GM12878 (cell line): ENCODE data around the gene MAML2. TPM values are rescaled to one million over a fixed set of nuclear protein-coding genes. Genes with fewer than 3 reads are reported as not detected.

Experiments
- ATAC-seq: fragments of 200-7000 bp; cut with Tn5 transposase; 3 replicates; pipeline ENCODE4 v1.9.1; 2020; ENCODE audit warnings: mild to moderate bottlenecking, moderate library complexity
- BruUV-seq: library from RNA; stranded (reverse); fragments of 400-500 nt; replicated peaks from 2 replicates; lab custom pipeline; 2021; lab: Mats Ljungman, UMichigan
- CTCF ChIA-PET: fragments of 300-600 bp; sonication (Branson Sonifier 250); formaldehyde crosslinking; extraction: SDS; loops from one replicate; lab custom pipeline; 2021; ENCODE audit warnings: inconsistent platforms; lab: Yijun Ruan, JAX
- POLR2A ChIA-PET: fragments of 350-600 bp; formaldehyde crosslinking; extraction: SDS; loops from one replicate; lab custom pipeline; 2021; ENCODE audit warnings: inconsistent platforms; lab: Charles Lee
- RAD21 ChIA-PET: fragments of 300-600 bp; sonication (Branson Sonifier 250); formaldehyde crosslinking; loops from one replicate; lab custom pipeline; 2023; ENCODE audit warnings: antibody characterized with exemption; ENCODE audit not compliant: unreplicated experiment; lab: Charles Lee
- SMC1A ChIA-PET: fragments of 300-600 bp; sonication (Branson Sonifier 250); formaldehyde crosslinking; loops from one replicate; lab custom pipeline; 2023; ENCODE audit not compliant: unreplicated experiment, uncharacterized antibody; lab: Charles Lee
- DNase-seq: peaks from one replicate; pipeline ENCODE4 v3.0.0-alpha.2; 2011; ENCODE audit warnings: low read depth, low spot score
- FAIRE-seq: peaks from 3 replicates; lab custom pipeline; 2011; peaks lifted over from hg19 to GRCh38; lab: Jason Lieb, UNC
- H2AFZ ChIP-seq: 2 replicates; pipeline ENCODE4 v1.6.0; 2011; ENCODE audit warnings: low read depth, low read length, control low read depth; ENCODE audit not compliant: control insufficient read depth
- H3K27ac ChIP-seq: 2 replicates; pipeline ENCODE4 v1.5.1; 2011; ENCODE audit warnings: control low read depth; ENCODE audit not compliant: control insufficient read depth, insufficient read depth
- H3K27me3 ChIP-seq, 2 experiments: replicated peaks in 1 of 2; 2 replicates each; pipeline versions ENCODE4 v1.6.0 to v1.6.1; 2011; ENCODE audit warnings: low read length in 1 of 2; ENCODE audit not compliant: control insufficient read depth in 2 of 2, insufficient read depth in 2 of 2
- H3K36me3 ChIP-seq, 2 experiments: 2 replicates each; pipeline ENCODE4 v1.5.1; 2011; ENCODE audit warnings: low read length in 1 of 2; ENCODE audit not compliant: control insufficient read depth in 2 of 2, insufficient read depth in 2 of 2
- H3K4me1 ChIP-seq: 2 replicates; pipeline ENCODE4 v1.6.1; 2011; ENCODE audit warnings: mild to moderate bottlenecking, low read length, moderate library complexity, mixed read lengths; ENCODE audit not compliant: control insufficient read depth, insufficient read depth
- H3K4me2 ChIP-seq: 2 replicates; pipeline ENCODE4 v1.6.0; 2011; ENCODE audit warnings: control low read depth; ENCODE audit not compliant: control insufficient read depth, insufficient read depth
- H3K4me3 ChIP-seq: fragments of 200-600 bp; sonication (generic); 2 replicates; pipeline ENCODE4 v1.5.1; 2016
- H3K79me2 ChIP-seq: 2 replicates; pipeline ENCODE4 v1.6.0; 2011; ENCODE audit warnings: low read length; ENCODE audit not compliant: control insufficient read depth, insufficient read depth
- H3K9ac ChIP-seq: 2 replicates; pipeline ENCODE4 v1.8.0; 2011; ENCODE audit warnings: low read length, control low read depth, mixed read lengths; ENCODE audit not compliant: control insufficient read depth, insufficient read depth
- H3K9me3 ChIP-seq: replicated peaks from 3 replicates; pipeline ENCODE4 v1.5.1; 2011; ENCODE audit warnings: mild to moderate bottlenecking, low read length; ENCODE audit not compliant: control insufficient read depth, insufficient read depth
- H4K20me1 ChIP-seq: 2 replicates; pipeline ENCODE4 v1.6.0; 2011; ENCODE audit not compliant: control insufficient read depth, insufficient read depth
- HDGF ChIP-seq: fragments of 450-650 bp; IDR thresholded peaks from 2 replicates; pipeline ENCODE4 v1.6.1; 2016; ENCODE audit warnings: antibody characterized with exemption
- JUND ChIP-seq: IDR thresholded peaks from 2 replicates; pipeline ENCODE4 v1.6.1; 2012; ENCODE audit warnings: low read depth, mild to moderate bottlenecking, low read length, improper control_type of control experiment, moderate library complexity
- MEF2B ChIP-seq: fragments of 450-650 bp; IDR thresholded peaks from 2 replicates; pipeline ENCODE4 v1.6.1; 2018; ENCODE audit warnings: mild to moderate bottlenecking, moderate library complexity; ENCODE audit not compliant: partially characterized antibody, poor library complexity, severe bottlenecking
- MYC ChIP-seq: IDR thresholded peaks from 2 replicates; pipeline ENCODE4 v1.6.1; 2011; ENCODE audit warnings: mild to moderate bottlenecking, low read length, moderate library complexity, inconsistent platforms; ENCODE audit not compliant: insufficient read depth, insufficient replicate concordance, insufficient read length, severe bottlenecking
- NR2C2 ChIP-seq: IDR thresholded peaks from 2 replicates; pipeline ENCODE4 v1.6.1; 2011; ENCODE audit warnings: borderline replicate concordance, low read depth; ENCODE audit not compliant: control insufficient read depth, insufficient read length
- POLR2AphosphoS5 ChIP-seq: IDR thresholded peaks from 2 replicates; pipeline ENCODE4 v1.6.1; 2011; ENCODE audit warnings: mild to moderate bottlenecking, low read length, inconsistent platforms
- SMAD1 ChIP-seq: fragments of 450-650 bp; IDR thresholded peaks from 2 replicates; pipeline ENCODE4 v1.6.1; 2018; ENCODE audit warnings: mild to moderate bottlenecking, low read depth; ENCODE audit not compliant: partially characterized antibody
- SRF ChIP-seq, 2 experiments: IDR thresholded peaks; 2 replicates each; pipeline ENCODE4 v1.6.1; 2011; ENCODE audit warnings: low read depth in 2 of 2, low read length in 2 of 2, mild to moderate bottlenecking in 1 of 2, moderate library complexity in 1 of 2
- USF1 ChIP-seq: IDR thresholded peaks from 2 replicates; pipeline ENCODE4 v1.6.1; 2011; ENCODE audit warnings: borderline replicate concordance, low read depth, mild to moderate bottlenecking, moderate library complexity, mixed read lengths, low read length; ENCODE audit not compliant: insufficient read depth; ENCODE audit errors: extremely low read length
- ZNF384 ChIP-seq: IDR thresholded peaks from 2 replicates; pipeline ENCODE4 v1.6.1; 2012; ENCODE audit warnings: low read depth, mild to moderate bottlenecking, low read length, improper control_type of control experiment, borderline replicate concordance
- WGBS: methylation state at CpG from one replicate; pipeline ENCODE4 v1.1.6; 2016; ENCODE audit warnings: low lambda C conversion rate; ENCODE audit not compliant: insufficient replicate concordance, insufficient coverage; ENCODE audit errors: missing lambda C conversion rate; 5-methylcytosine and 5-hydroxymethylcytosine counted together
- in situ Hi-C: fragments of 300-500 bp; cut with MboI; formaldehyde crosslinking; loops from 9 replicates; pipeline ENCODE4 v1.14.3; 2018; ENCODE audit warnings: mixed read lengths
- intact Hi-C: fragments of 100-400 bp; cut with micrococcal nuclease; formaldehyde crosslinking; loops from one replicate; pipeline ENCODE4 v1.14.2; 2022; ENCODE audit not compliant: unreplicated experiment
- polyA plus RNA-seq, 11 experiments: library from polyadenylated mRNA; depleted of rRNA in 4 of 11; unstranded in 6 of 11; stranded (reverse) in 5 of 11; fragments of >200 nt; fragmentation: Nextera tagmentation in 4 of 11; fragmentation: Illumina TruSeq in 1 of 11; extraction: Ambion mirVana in 4 of 11; extraction: Trizol in 1 of 11; gene quantifications; 1 replicate in 1 of 11; 2 replicates in 10 of 11; pipeline versions ENCODE4 v1.2.1 to v1.2.3, GENCODE V29; 2011 to 2016; ENCODE audit warnings: inconsistent platforms in 2 of 11, missing spikeins in 2 of 11, low read depth in 1 of 11
- total RNA-seq, 4 experiments: library from RNA; depleted of rRNA in 3 of 4; stranded (reverse); fragments of >200 nt in 3 of 4; fragmentation: Illumina TruSeq in 1 of 4; extraction: Trizol in 1 of 4; gene quantifications; 2 replicates each; pipeline versions ENCODE4 v1.2.1 to v1.2.3, GENCODE V29; 2013 to 2021
- TF ChIP-seq, protein P1 (sequence below): IDR thresholded peaks from 2 replicates; pipeline ENCODE4 v1.6.1; 2011; ENCODE audit warnings: borderline replicate concordance, low read depth, mild to moderate bottlenecking, moderate library complexity, low read length; ENCODE audit not compliant: insufficient read depth, poor library complexity, severe bottlenecking
- TF ChIP-seq, protein P2 (sequence below): fragments of 450-650 bp; IDR thresholded peaks from 2 replicates; pipeline ENCODE4 v1.6.1; 2017; ENCODE audit warnings: mild to moderate bottlenecking, moderate library complexity

MAML2 gene
- total and polyA plus RNA-seq, 10 of the 15 experiments (the other 5 are each of a cell fraction or from before 2014, with no cell fraction given), result 2.5 to 15.1 (median 12.0) TPM

DNA sequence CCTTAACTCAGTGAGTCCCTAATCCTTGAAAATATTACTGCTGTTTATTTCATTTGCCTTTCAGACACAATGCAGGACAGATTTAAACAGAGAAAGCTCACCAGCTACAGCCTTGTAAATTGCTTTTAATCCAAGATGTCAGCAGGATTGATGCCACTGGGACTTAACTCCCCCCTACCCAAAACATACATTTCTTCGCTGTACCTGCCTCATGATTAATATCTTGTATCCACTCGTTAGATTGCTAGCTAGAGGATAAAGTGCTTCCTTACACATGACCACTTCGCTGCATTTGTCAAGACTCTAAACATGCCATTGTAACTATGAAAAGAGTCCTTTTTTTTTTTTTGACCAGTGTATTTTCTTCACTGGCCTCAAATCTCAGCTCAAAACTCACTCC lies 236.3 kb downstream of the MAML2 start:
- ChIA-PET SMC1A (interaction anchor here (1.3 to 2.8 kb wide), 6 partner anchors 12 to 236 kb away, joined by 3 to 11 read pairs (median 4); partner anchors contain the start of gene MAML2), RAD21 (interaction anchor here (0.6 to 0.9 kb wide), 2 partner anchors 46 to 154 kb away, joined by 3 read pairs; no protein-coding TSS in a partner anchor), POLR2A (no interaction called here), CTCF (no interaction called here)
- Histone ChIP-seq H3K4me2 (no peak overlapping the region), H3K36me3 (no peaks in the 10 kb centered on the region; a peak in 1 of 4 replicates), H3K4me1 (peaks cover 7% of the 10 kb centered on the region; the same call in 1 of the 2 replicates), H3K79me2 (no peaks in the 10 kb centered on the region; the same call in 1 of the 2 replicates), H3K9me3 (no peaks in the 10 kb centered on the region), H3K27ac (no peak overlapping the region), H3K9ac (no peak overlapping the region), H3K27me3 (no peaks in the 10 kb centered on the region), H2AFZ (no peak overlapping the region), H3K4me3 (no peak overlapping the region), H4K20me1 (no peaks in the 10 kb centered on the region)
- intact Hi-C loops (no loop called here), in situ Hi-C loops (no loop called here)
- 64% methylated on average over 3 of the region's 3 CpGs for WGBS
- BruUV-seq, result no TSS peak
- DNase-seq (no peak), ATAC-seq (no peak), FAIRE-seq (no peak)
- TF ChIP-seq, protein P1, sequence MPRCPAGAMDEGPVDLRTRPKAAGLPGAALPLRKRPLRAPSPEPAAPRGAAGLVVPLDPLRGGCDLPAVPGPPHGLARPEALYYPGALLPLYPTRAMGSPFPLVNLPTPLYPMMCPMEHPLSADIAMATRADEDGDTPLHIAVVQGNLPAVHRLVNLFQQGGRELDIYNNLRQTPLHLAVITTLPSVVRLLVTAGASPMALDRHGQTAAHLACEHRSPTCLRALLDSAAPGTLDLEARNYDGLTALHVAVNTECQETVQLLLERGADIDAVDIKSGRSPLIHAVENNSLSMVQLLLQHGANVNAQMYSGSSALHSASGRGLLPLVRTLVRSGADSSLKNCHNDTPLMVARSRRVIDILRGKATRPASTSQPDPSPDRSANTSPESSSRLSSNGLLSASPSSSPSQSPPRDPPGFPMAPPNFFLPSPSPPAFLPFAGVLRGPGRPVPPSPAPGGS, result no peak
- TF ChIP-seq, protein P2, sequence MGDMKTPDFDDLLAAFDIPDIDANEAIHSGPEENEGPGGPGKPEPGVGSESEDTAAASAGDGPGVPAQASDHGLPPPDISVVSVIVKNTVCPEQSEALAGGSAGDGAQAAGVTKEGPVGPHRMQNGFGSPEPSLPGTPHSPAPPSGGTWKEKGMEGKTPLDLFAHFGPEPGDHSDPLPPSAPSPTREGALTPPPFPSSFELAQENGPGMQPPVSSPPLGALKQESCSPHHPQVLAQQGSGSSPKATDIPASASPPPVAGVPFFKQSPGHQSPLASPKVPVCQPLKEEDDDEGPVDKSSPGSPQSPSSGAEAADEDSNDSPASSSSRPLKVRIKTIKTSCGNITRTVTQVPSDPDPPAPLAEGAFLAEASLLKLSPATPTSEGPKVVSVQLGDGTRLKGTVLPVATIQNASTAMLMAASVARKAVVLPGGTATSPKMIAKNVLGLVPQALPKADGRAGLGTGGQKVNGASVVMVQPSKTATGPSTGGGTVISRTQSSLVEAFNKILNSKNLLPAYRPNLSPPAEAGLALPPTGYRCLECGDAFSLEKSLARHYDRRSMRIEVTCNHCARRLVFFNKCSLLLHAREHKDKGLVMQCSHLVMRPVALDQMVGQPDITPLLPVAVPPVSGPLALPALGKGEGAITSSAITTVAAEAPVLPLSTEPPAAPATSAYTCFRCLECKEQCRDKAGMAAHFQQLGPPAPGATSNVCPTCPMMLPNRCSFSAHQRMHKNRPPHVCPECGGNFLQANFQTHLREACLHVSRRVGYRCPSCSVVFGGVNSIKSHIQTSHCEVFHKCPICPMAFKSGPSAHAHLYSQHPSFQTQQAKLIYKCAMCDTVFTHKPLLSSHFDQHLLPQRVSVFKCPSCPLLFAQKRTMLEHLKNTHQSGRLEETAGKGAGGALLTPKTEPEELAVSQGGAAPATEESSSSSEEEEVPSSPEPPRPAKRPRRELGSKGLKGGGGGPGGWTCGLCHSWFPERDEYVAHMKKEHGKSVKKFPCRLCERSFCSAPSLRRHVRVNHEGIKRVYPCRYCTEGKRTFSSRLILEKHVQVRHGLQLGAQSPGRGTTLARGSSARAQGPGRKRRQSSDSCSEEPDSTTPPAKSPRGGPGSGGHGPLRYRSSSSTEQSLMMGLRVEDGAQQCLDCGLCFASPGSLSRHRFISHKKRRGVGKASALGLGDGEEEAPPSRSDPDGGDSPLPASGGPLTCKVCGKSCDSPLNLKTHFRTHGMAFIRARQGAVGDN, result no peak
- TF ChIP-seq SRF (IDR thresholded peaks at IDR 0.05; ENCODE audit: low read depth in 2 of 2, low read length in 2 of 2), result no peak
- TF ChIP-seq SMAD1, result no peak
- no peak for TF ChIP-seq POLR2AphosphoS5
- no peak for TF ChIP-seq HDGF
- TF ChIP-seq MEF2B, result no peak
- no peak for TF ChIP-seq USF1
- TF ChIP-seq JUND, result no peak
- no peak for TF ChIP-seq MYC
- no peak for TF ChIP-seq ZNF384
- no peak for TF ChIP-seq NR2C2
